ENCODE data around the gene UBB.

The UBB gene

GRCh38 chr17:16345565-16345964, 35.3 kb upstream of the UBB start:
- POLR2A ChIA-PET = no interaction called here
- no peak for DNase-seq (ENCODE audit: extremely low spot score)
- TF ChIP-seq CTCF (IDR thresholded peaks at IDR 0.05; ENCODE audit: control extremely low read depth, extremely low read depth, low read depth, missing control alignments) = no peak
- CTCF ChIA-PET = interaction anchor here (0.8 to 11.0 kb wide), 3 partner anchors 8 to 191 kb away, joined by 3 to 112 read pairs (median 17); partner anchors contain the start of gene CENPV

- CTCF ChIA-PET = interaction anchor here (11.0 kb wide), 1 partner anchor 18 kb away, joined by 112 read pairs; no protein-coding TSS in a partner anchor
- TF ChIP-seq CTCF (IDR thresholded peaks at IDR 0.05; ENCODE audit: control extremely low read depth, extremely low read depth, low read depth, missing control alignments) = no peak
- POLR2A ChIA-PET = no interaction called here
- DNase-seq (ENCODE audit: extremely low spot score) = no peak
These were observed 34.1 kb upstream of the UBB start for GRCh38 chr17:16346721-16347271.

GRCh38 chr17:16348586-16348985, 32.3 kb upstream of the UBB start:
- CTCF ChIA-PET = interaction anchor here (1.5 to 11.0 kb wide), 2 partner anchors 16 to 22 kb away, joined by 4 to 112 read pairs; no protein-coding TSS in a partner anchor
- TF ChIP-seq CTCF (IDR thresholded peaks at IDR 0.05; ENCODE audit: control extremely low read depth, extremely low read depth, low read depth, missing control alignments) = no peak
- DNase-seq (ENCODE audit: extremely low spot score) = no peak
- POLR2A ChIA-PET = interaction anchor here (0.5 kb wide), 1 partner anchor 9 kb away, joined by 4 read pairs; no protein-coding TSS in a partner anchor

- ChIA-PET POLR2A (interaction anchor here (0.7 to 1.3 kb wide), 2 partner anchors 31 to 55 kb away, joined by 3 to 4 read pairs; partner anchors contain the start of gene UBB), CTCF (interaction anchor here (0.7 to 11.0 kb wide), 4 partner anchors 15 to 172 kb away, joined by 3 to 112 read pairs (median 4); no protein-coding TSS in a partner anchor)
These were observed 31.5 kb upstream of the UBB start for GRCh38 chr17:16349431-16349830.

GRCh38 chr17:16351831-16352230, 29.1 kb upstream of the UBB start:
- no peak for TF ChIP-seq CTCF (IDR thresholded peaks at IDR 0.05; ENCODE audit: control extremely low read depth, extremely low read depth, low read depth, missing control alignments)
- CTCF ChIA-PET = interaction anchor here (0.8 to 11.0 kb wide), 7 partner anchors 13 to 170 kb away, joined by 3 to 112 read pairs (median 10); partner anchors contain the start of gene TRPV2
- no peak for DNase-seq (ENCODE audit: extremely low spot score)
- POLR2A ChIA-PET = interaction anchor here (0.6 kb wide), 1 partner anchor 135 kb away, joined by 3 read pairs; the partner anchor contains the start of gene PIGL

More at GRCh38 chr17:16349431-16349830, 31.5 kb upstream of the UBB start:
- no peak for TF ChIP-seq CTCF (IDR thresholded peaks at IDR 0.05; ENCODE audit: control extremely low read depth, extremely low read depth, low read depth, missing control alignments)
- DNase-seq (ENCODE audit: extremely low spot score) = no peak

- DNase-seq (ENCODE audit: extremely low spot score) = peak; percentile 49
- ChIA-PET CTCF (interaction anchor here (0.9 to 11.0 kb wide), 8 partner anchors 12 to 183 kb away, joined by 3 to 112 read pairs (median 9); partner anchors contain the start of gene TRPV2), POLR2A (interaction anchor here (1.4 kb wide), 2 partner anchors 12 to 28 kb away, joined by 5 to 13 read pairs; partner anchors contain the start of gene UBB)
- TF ChIP-seq CTCF (IDR thresholded peaks at IDR 0.05; ENCODE audit: control extremely low read depth, extremely low read depth, low read depth, missing control alignments) = no peak
These were observed 28.6 kb upstream of the UBB start for GRCh38 chr17:16352303-16352666.

All from GM10248 (cell line).